K562 (cell line): ENCODE data around the gene CDCA3. TPM values are rescaled to one million over a fixed set of nuclear protein-coding genes. Genes with fewer than 3 reads are reported as not detected.

Source experiments
- CHD4 ChIP-seq: fragments of 200-600 bp; sonication (generic); IDR thresholded peaks from 3 replicates; pipeline ENCODE4 v1.6.1; 2012; ENCODE audit warnings: low read depth, mild to moderate bottlenecking, mixed read lengths, low read length, inconsistent platforms; ENCODE audit not compliant: insufficient read depth, insufficient replicate concordance, poor library complexity, severe bottlenecking
- ELF1 ChIP-seq: fragments of 200-800 bp; sonication (Bioruptor generic); IDR thresholded peaks from 2 replicates; pipeline ENCODE4 v1.6.1; 2016; ENCODE audit warnings: missing genetic modification characterization, missing compliant biosample characterization
- FOXA1 ChIP-seq: fragments of 450-650 bp; IDR thresholded peaks from 2 replicates; pipeline ENCODE4 v1.6.1; 2016; ENCODE audit warnings: mild to moderate bottlenecking, borderline replicate concordance
- GATAD2A ChIP-seq: fragments of 450-650 bp; IDR thresholded peaks from 2 replicates; pipeline ENCODE4 v1.6.1; 2017
- KAT8 ChIP-seq: fragments of 450-650 bp; IDR thresholded peaks from 2 replicates; pipeline ENCODE4 v1.6.1; 2016; ENCODE audit warnings: low read depth, mild to moderate bottlenecking
- KLF10 ChIP-seq: fragments of 250-450 bp; sonication (Bioruptor Pico); IDR thresholded peaks from 2 replicates; pipeline ENCODE4 v1.6.1; 2021; ENCODE audit warnings: matching md5 sums
- POLR2AphosphoS5 ChIP-seq: IDR thresholded peaks from 2 replicates; pipeline ENCODE4 v1.6.1; 2011; ENCODE audit warnings: mild to moderate bottlenecking, low read depth, low read length, moderate library complexity; ENCODE audit not compliant: control insufficient read depth, insufficient read depth
- RBM15 ChIP-seq: fragments of 200-400 bp; formaldehyde crosslinking; IDR thresholded peaks from 2 replicates; pipeline ENCODE4 v1.6.1; 2018; ENCODE audit warnings: mild to moderate bottlenecking, low read length, moderate library complexity; ENCODE audit not compliant: insufficient read depth
- TBP ChIP-seq: optimal IDR thresholded peaks from 2 replicates; pipeline ENCODE3; 2011; ENCODE audit warnings: low read depth, low read length, improper control_type of control experiment
- TOE1 ChIP-seq, 2 experiments: fragments of 450-650 bp in 1 of 2; sonication (generic) in 1 of 2; formaldehyde crosslinking in 1 of 2; IDR thresholded peaks; 2 replicates each; pipeline versions ENCODE4 v1.7.1 to v1.8.0; 2016 to 2022; ENCODE audit warnings: borderline replicate concordance in 2 of 2, mild to moderate bottlenecking in 2 of 2, antibody characterized with exemption in 1 of 2, inconsistent platforms in 1 of 2, low read depth in 1 of 2, missing genetic modification reagents in 1 of 2, moderate library complexity in 1 of 2
- U2AF1 ChIP-seq: fragments of 200-400 bp; formaldehyde crosslinking; optimal IDR thresholded peaks from 2 replicates; pipeline ENCODE3; 2017; ENCODE audit warnings: mild to moderate bottlenecking, low read depth, low read length, moderate library complexity
- ZBED1 ChIP-seq: IDR thresholded peaks from 2 replicates; pipeline ENCODE4 v1.6.1; 2014
- ZNF134 ChIP-seq: fragments of 250-450 bp; sonication (Bioruptor Pico); conservative IDR thresholded peaks from 2 replicates; pipeline ENCODE4 v1.4.0; 2020
- ZNF143 ChIP-seq: sonication (generic); formaldehyde crosslinking; IDR thresholded peaks from 2 replicates; pipeline ENCODE4 v1.9.0; 2022; ENCODE audit warnings: mild to moderate bottlenecking, missing genetic modification reagents
- ZNF431 ChIP-seq: sonication (generic); formaldehyde crosslinking; IDR thresholded peaks from 2 replicates; pipeline ENCODE4 v1.8.0; 2022; ENCODE audit warnings: mild to moderate bottlenecking, missing genetic modification reagents
- ZNF75A ChIP-seq: fragments of 450-650 bp; formaldehyde crosslinking; IDR thresholded peaks from 2 replicates; pipeline ENCODE4 v1.4.0; 2020; ENCODE audit warnings: mild to moderate bottlenecking
- polyA plus RNA-seq, 8 experiments: library from polyadenylated mRNA; depleted of rRNA in 4 of 8; stranded (reverse) in 5 of 8; unstranded in 3 of 8; fragments of >200 nt; fragmentation: Nextera tagmentation in 2 of 8; fragmentation: Illumina TruSeq in 1 of 8; extraction: Ambion mirVana in 2 of 8; extraction: Trizol in 1 of 8; gene quantifications; 2 replicates each; pipeline versions ENCODE4 v1.2.1 to v1.2.3, GENCODE V29; 2011 to 2014; ENCODE audit warnings: inconsistent platforms in 1 of 8, missing spikeins in 1 of 8
- total RNA-seq, 7 experiments: library from RNA; depleted of rRNA in 6 of 7; stranded (reverse); fragments of >200 nt in 6 of 7; fragmentation: Illumina TruSeq in 2 of 7; extraction: Trizol in 2 of 7; gene quantifications; 2 replicates each; pipeline versions ENCODE4 v1.2.1 to v1.2.3, GENCODE V29; 2011 to 2021; ENCODE audit warnings: low replicate concordance in 1 of 7
- TF ChIP-seq, protein P1 (sequence below): sonication (generic); formaldehyde crosslinking; IDR thresholded peaks from 2 replicates; pipeline ENCODE4 v1.8.1; 2023; ENCODE audit warnings: mild to moderate bottlenecking, missing genetic modification reagents
- TF ChIP-seq, protein P2 (sequence below): fragments of 250-450 bp; sonication (Bioruptor Pico); IDR thresholded peaks from 2 replicates; pipeline ENCODE4 v1.8.0; 2021; ENCODE audit warnings: mild to moderate bottlenecking, moderate library complexity
- TF ChIP-seq, protein P3 (sequence below): IDR thresholded peaks from 3 replicates; pipeline ENCODE4 v1.6.1; 2011; ENCODE audit warnings: borderline replicate concordance, mild to moderate bottlenecking; ENCODE audit not compliant: insufficient read length, insufficient read depth
- TF ChIP-seq, protein P4 (sequence below): fragments of 200-400 bp; formaldehyde crosslinking; IDR thresholded peaks from 2 replicates; pipeline ENCODE4 v1.6.1; 2017; ENCODE audit warnings: mild to moderate bottlenecking, low read depth, low read length, moderate library complexity
- TF ChIP-seq, protein P5 (sequence below): fragments of 450-650 bp; IDR thresholded peaks from 2 replicates; pipeline ENCODE4 v1.6.1; 2016; ENCODE audit warnings: missing biosample characterization, missing genetic modification characterization

The CDCA3 gene
- total and polyA plus RNA-seq, 9 of the 15 experiments (the other 6 are each of a cell fraction or from before 2014, with no cell fraction given) = 24.2 to 80.8 (median 55.1) TPM

DNA sequence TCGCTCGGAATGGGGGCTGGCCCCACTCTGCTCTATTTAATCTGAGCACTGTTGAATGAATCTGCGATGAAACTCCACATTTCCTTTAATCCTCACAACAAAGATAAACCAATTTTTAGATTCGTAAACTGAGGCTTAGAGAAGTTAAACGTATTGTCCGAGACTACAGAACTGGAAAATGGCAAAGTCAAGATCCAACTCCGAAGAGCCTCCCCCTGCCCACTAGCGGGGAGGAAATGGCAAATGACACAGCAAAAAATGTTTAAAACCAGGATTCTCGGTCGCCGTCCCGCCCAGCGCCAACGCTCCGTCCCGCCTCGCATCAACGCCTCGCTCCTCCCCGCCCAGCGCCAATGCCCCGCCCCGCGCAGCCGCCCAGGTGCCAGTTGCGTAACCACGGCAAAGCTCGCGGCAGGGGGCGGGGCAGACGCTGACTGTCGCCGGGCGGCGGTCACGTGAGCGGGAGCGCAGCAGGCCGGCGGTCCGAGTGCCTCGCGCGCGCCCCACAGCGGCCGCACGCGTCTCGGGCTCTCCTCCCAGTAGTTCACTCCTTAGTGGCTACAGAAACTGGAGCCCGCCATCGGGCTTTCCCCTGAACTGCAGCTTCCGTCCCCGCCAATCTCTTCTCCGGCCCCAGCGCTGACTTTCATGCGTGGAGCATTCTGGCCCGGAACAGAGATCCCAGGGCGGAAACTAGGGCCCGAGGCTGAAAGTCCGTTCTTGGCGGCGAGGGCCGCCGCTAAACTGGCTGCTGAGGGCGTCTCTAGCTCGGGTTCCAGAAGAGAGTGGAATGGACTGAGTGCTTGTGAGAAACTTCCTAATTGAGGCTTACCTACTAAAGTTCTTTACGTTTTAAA lies 39.9 kb upstream of the CDCA3 start (continued):
- TF ChIP-seq, protein P1, sequence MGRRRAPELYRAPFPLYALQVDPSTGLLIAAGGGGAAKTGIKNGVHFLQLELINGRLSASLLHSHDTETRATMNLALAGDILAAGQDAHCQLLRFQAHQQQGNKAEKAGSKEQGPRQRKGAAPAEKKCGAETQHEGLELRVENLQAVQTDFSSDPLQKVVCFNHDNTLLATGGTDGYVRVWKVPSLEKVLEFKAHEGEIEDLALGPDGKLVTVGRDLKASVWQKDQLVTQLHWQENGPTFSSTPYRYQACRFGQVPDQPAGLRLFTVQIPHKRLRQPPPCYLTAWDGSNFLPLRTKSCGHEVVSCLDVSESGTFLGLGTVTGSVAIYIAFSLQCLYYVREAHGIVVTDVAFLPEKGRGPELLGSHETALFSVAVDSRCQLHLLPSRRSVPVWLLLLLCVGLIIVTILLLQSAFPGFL (CRISPR knock-in tag) = no peak
- TF ChIP-seq, protein P2, sequence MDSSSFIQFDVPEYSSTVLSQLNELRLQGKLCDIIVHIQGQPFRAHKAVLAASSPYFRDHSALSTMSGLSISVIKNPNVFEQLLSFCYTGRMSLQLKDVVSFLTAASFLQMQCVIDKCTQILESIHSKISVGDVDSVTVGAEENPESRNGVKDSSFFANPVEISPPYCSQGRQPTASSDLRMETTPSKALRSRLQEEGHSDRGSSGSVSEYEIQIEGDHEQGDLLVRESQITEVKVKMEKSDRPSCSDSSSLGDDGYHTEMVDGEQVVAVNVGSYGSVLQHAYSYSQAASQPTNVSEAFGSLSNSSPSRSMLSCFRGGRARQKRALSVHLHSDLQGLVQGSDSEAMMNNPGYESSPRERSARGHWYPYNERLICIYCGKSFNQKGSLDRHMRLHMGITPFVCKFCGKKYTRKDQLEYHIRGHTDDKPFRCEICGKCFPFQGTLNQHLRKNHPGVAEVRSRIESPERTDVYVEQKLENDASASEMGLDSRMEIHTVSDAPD (CRISPR knock-in tag) = no peak
- peak; percentile 89 for TF ChIP-seq TBP
- no peak for TF ChIP-seq FOXA1
- TF ChIP-seq KLF10 (CRISPR knock-in tag) = no peak
- TF ChIP-seq ZNF143 (CRISPR knock-in tag) = no peak
- TF ChIP-seq, protein P3, sequence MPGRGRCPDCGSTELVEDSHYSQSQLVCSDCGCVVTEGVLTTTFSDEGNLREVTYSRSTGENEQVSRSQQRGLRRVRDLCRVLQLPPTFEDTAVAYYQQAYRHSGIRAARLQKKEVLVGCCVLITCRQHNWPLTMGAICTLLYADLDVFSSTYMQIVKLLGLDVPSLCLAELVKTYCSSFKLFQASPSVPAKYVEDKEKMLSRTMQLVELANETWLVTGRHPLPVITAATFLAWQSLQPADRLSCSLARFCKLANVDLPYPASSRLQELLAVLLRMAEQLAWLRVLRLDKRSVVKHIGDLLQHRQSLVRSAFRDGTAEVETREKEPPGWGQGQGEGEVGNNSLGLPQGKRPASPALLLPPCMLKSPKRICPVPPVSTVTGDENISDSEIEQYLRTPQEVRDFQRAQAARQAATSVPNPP = no peak
- TF ChIP-seq ZBED1 = no peak
- no peak for TF ChIP-seq ZNF431 (CRISPR knock-in tag)
- TF ChIP-seq, protein P4, sequence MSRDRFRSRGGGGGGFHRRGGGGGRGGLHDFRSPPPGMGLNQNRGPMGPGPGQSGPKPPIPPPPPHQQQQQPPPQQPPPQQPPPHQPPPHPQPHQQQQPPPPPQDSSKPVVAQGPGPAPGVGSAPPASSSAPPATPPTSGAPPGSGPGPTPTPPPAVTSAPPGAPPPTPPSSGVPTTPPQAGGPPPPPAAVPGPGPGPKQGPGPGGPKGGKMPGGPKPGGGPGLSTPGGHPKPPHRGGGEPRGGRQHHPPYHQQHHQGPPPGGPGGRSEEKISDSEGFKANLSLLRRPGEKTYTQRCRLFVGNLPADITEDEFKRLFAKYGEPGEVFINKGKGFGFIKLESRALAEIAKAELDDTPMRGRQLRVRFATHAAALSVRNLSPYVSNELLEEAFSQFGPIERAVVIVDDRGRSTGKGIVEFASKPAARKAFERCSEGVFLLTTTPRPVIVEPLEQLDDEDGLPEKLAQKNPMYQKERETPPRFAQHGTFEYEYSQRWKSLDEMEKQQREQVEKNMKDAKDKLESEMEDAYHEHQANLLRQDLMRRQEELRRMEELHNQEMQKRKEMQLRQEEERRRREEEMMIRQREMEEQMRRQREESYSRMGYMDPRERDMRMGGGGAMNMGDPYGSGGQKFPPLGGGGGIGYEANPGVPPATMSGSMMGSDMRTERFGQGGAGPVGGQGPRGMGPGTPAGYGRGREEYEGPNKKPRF = no peak
- TF ChIP-seq ZNF75A (CRISPR knock-in tag) = no peak
- TF ChIP-seq CHD4 = no peak
- no peak for TF ChIP-seq KAT8
- TF ChIP-seq ZNF134 = no peak
- TF ChIP-seq ELF1 = peak; percentile 3; the same call in 1 of the 2 replicates
- no peak for TF ChIP-seq RBM15
- TF ChIP-seq, protein P5, sequence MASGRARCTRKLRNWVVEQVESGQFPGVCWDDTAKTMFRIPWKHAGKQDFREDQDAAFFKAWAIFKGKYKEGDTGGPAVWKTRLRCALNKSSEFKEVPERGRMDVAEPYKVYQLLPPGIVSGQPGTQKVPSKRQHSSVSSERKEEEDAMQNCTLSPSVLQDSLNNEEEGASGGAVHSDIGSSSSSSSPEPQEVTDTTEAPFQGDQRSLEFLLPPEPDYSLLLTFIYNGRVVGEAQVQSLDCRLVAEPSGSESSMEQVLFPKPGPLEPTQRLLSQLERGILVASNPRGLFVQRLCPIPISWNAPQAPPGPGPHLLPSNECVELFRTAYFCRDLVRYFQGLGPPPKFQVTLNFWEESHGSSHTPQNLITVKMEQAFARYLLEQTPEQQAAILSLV (tag) = no peak
- no peak for TF ChIP-seq U2AF1
- TF ChIP-seq GATAD2A = no peak
- TF ChIP-seq POLR2AphosphoS5 = peak; percentile 82
- TF ChIP-seq TOE1 (IDR thresholded peaks at IDR 0.05; ENCODE audit: borderline replicate concordance) = peak; percentile 94
- TF ChIP-seq TOE1 (CRISPR knock-in tag; IDR thresholded peaks at IDR 0.05; ENCODE audit: borderline replicate concordance, low read depth) = no peak
